Gastroesophageal sphincter (tissue), 3 donors: ENCODE measurements around the gene BCL2L13.
"Not testable (repeated sequence)": the region's sequence is repeated elsewhere in the genome, so short reads cannot be mapped to it uniquely, and the experiment has no call there.

ENCODE experiments used
- EP300 ChIP-seq: sonication (generic); formaldehyde crosslinking; IDR thresholded peaks from one replicate; pipeline ENCODE4 v1.6.1; 2017; ENCODE audit warnings: antibody characterized with exemption, mild to moderate bottlenecking
- POLR2AphosphoS5 ChIP-seq: sonication (generic); formaldehyde crosslinking; IDR thresholded peaks from one replicate; pipeline ENCODE4 v1.6.1; 2017; ENCODE audit warnings: antibody characterized with exemption
- TF ChIP-seq, protein P1 (sequence below), 4 experiments: fragments of 200-600 bp in 2 of 4; fragments of 450-650 bp in 2 of 4; sonication (generic) in 1 of 4; IDR thresholded peaks; one replicate each; pipeline ENCODE4 v1.5.1; 2017 to 2019; ENCODE audit warnings: antibody characterized with exemption in 4 of 4, mild to moderate bottlenecking in 2 of 4, moderate library complexity in 2 of 4

DNA sequence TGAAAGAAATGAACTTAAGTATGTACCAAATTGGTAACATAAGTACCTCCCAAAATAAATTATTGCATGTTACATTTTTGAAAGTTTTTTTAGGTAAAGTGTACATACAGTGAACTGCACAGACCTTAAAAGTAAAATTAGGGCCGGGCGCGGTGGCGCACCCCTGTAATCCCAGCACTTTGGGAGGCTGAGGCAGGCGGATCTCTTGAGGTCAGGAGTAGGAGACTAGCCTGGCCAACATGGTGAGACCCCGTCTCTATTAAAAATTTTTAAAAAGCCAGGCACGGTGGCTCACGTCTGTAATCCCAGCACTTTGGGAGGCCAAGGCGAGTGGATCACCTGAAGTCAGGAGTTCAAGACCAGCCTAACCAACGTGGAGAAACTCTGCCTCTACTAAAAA, 1.7 kb upstream of the BCL2L13 start:
- not testable (repeated sequence) for TF ChIP-seq POLR2AphosphoS5, EP300
- TF ChIP-seq, protein P1, sequence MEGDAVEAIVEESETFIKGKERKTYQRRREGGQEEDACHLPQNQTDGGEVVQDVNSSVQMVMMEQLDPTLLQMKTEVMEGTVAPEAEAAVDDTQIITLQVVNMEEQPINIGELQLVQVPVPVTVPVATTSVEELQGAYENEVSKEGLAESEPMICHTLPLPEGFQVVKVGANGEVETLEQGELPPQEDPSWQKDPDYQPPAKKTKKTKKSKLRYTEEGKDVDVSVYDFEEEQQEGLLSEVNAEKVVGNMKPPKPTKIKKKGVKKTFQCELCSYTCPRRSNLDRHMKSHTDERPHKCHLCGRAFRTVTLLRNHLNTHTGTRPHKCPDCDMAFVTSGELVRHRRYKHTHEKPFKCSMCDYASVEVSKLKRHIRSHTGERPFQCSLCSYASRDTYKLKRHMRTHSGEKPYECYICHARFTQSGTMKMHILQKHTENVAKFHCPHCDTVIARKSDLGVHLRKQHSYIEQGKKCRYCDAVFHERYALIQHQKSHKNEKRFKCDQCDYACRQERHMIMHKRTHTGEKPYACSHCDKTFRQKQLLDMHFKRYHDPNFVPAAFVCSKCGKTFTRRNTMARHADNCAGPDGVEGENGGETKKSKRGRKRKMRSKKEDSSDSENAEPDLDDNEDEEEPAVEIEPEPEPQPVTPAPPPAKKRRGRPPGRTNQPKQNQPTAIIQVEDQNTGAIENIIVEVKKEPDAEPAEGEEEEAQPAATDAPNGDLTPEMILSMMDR (IDR thresholded peaks at IDR 0.05): not testable (repeated sequence)
